GM23248 (cell line): Measurements from ENCODE around the gene PSMC6.

ENCODE experiments used
- EZH2 ChIP-seq: fragments of 200-600 bp; sonication (generic); IDR thresholded peaks from 2 replicates; pipeline ENCODE4 v1.6.1; 2018; ENCODE audit warnings: antibody characterized with exemption, mild to moderate bottlenecking; ENCODE audit not compliant: insufficient read depth, poor library complexity, severe bottlenecking
- EZH2phosphoT487 ChIP-seq: fragments of 200-600 bp; sonication (generic); IDR thresholded peaks from 2 replicates; pipeline ENCODE4 v1.6.1; 2018; ENCODE audit warnings: antibody characterized with exemption, moderate library complexity, mild to moderate bottlenecking, low read depth; ENCODE audit not compliant: insufficient read depth

DNA sequence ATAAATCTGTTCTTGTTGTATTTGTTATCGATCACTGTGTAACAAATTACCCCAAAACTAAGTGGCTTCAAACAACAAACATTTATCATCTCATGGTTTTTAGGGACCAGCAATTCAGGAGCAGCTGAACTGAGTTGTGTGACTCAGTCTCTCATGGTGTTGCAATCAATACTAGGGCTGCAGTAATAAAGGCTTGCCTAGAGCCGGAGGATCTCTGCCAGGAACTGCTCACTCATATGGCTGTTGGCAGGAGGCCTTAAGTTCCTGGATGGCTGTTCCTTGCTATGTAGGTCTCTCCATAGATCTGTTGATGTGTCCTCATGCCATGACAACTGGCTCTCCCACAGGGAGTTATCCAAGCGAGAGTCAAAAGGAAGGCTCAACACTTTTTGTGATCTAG is 3.8 kb upstream of the PSMC6 start:
- TF ChIP-seq EZH2 = no peak
- no peak for TF ChIP-seq EZH2phosphoT487
